H4 (cell line): ENCODE measurements around the gene PTPN14. TPM values are rescaled to one million over a fixed set of nuclear protein-coding genes. Genes with fewer than 3 reads are reported as not detected.

ENCODE experiments used
- DNase-seq: peaks from one replicate; pipeline ENCODE4 v3.0.0-alpha.2; 2015; ENCODE audit warnings: low spot score
- total RNA-seq: library from RNA; depleted of rRNA; stranded (reverse); fragments of >200 nt; shearing (Covaris generic); gene quantifications from 2 replicates; pipeline ENCODE4 v1.2.3, GENCODE V29; 2014; rRNA removed

The PTPN14 gene
- total RNA-seq, 1 experiment from 2014 or later = 7.5 TPM

GRCh38 chr1:214312530-214313051, 238.8 kb downstream of the PTPN14 start:
- no peak for DNase-seq

- no peak for DNase-seq
Observed at GRCh38 chr1:214310777-214311690, 240.4 kb downstream of the PTPN14 start.

- DNase-seq = no peak
Observed at GRCh38 chr1:214310010-214310409, 241.4 kb downstream of the PTPN14 start.

- DNase-seq = no peak
Observed at GRCh38 chr1:214306269-214306668, 245.1 kb downstream of the PTPN14 start.

- no peak for DNase-seq
Observed at GRCh38 chr1:214305164-214305751, 246.1 kb downstream of the PTPN14 start.

- no peak for DNase-seq
Observed at GRCh38 chr1:214303141-214303930, 248.1 kb downstream of the PTPN14 start.

- no peak for DNase-seq
Observed at GRCh38 chr1:214301526-214301925, 249.9 kb downstream of the PTPN14 start.

- DNase-seq = no peak
Observed at GRCh38 chr1:214300149-214300780, 251.1 kb downstream of the PTPN14 start.

Other genes starting within 250 kb of the PTPN14 start
- gene CENPF, start 51.6 kb upstream of the PTPN14 start, total RNA-seq = 37.8 and 65.5 TPM in 2 replicates